Measurements from ENCODE around the gene POR.

DNA sequence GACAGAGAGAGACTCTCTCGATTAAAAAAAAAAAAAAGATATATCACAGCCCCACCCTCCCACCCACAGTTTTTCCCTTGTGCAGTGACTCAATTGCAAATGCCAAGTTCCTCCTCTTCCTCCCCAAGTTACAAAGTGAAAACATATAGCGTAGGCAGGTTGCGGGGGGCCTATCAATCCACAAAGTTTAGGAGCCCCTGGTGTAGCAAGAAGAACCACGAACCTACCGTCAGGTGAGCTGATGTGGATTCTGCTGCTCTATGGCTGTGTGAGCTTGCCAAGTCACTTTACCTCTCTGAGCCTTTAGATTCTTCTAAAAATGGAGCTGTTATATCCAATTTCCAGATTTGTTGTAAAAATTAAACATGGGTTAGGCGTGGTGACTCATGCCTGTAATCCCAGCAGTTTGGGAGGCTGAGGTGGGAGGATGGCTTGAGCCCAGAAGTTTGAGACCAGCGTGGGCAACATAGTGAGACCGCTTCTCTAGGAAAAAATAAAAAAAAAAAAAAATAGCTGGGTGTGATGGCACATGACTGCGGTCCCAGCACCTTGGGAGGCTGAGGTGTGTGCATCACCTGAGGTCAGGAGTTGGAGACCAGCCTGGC lies 44.3 kb upstream of the POR start:
- TF ChIP-seq, protein P1, sequence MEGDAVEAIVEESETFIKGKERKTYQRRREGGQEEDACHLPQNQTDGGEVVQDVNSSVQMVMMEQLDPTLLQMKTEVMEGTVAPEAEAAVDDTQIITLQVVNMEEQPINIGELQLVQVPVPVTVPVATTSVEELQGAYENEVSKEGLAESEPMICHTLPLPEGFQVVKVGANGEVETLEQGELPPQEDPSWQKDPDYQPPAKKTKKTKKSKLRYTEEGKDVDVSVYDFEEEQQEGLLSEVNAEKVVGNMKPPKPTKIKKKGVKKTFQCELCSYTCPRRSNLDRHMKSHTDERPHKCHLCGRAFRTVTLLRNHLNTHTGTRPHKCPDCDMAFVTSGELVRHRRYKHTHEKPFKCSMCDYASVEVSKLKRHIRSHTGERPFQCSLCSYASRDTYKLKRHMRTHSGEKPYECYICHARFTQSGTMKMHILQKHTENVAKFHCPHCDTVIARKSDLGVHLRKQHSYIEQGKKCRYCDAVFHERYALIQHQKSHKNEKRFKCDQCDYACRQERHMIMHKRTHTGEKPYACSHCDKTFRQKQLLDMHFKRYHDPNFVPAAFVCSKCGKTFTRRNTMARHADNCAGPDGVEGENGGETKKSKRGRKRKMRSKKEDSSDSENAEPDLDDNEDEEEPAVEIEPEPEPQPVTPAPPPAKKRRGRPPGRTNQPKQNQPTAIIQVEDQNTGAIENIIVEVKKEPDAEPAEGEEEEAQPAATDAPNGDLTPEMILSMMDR (IDR thresholded peaks at IDR 0.05 in 8 of 11, conservative IDR thresholded peaks at IDR 0.05 in 3 of 11): no peak
- no peak for TF ChIP-seq POLR2AphosphoS5 (IDR thresholded peaks at IDR 0.05)
